Nephron progenitor cell (in vitro differentiated cells): ENCODE results near the gene GAGE10.
A peak's percentile ranks its signal among the peaks of the same experiment; 100 is the strongest.

Source experiments
- DNase-seq: peaks from one replicate; pipeline ENCODE4 v3.0.0; 2021
- H3K27ac Mint-ChIP-seq: 2 replicates; pipeline ENCODE4 v1.8.0; 2021; ENCODE audit warnings: mild to moderate bottlenecking, moderate library complexity, mixed read lengths
- H3K27me3 Mint-ChIP-seq: 2 replicates; pipeline ENCODE4 v1.8.0; 2021; ENCODE audit warnings: mild to moderate bottlenecking, low read depth, mixed read lengths; ENCODE audit not compliant: poor library complexity
- H3K36me3 Mint-ChIP-seq: 2 replicates; pipeline ENCODE4 v1.8.0; 2021; ENCODE audit warnings: low read depth, mixed read lengths
- H3K4me1 Mint-ChIP-seq: 2 replicates; pipeline ENCODE4 v1.8.0; 2021; ENCODE audit warnings: mixed read lengths
- H3K4me3 Mint-ChIP-seq: 2 replicates; pipeline ENCODE4 v1.8.0; 2021; ENCODE audit warnings: mild to moderate bottlenecking, moderate library complexity, mixed read lengths
- H3K9me3 Mint-ChIP-seq: 2 replicates; pipeline ENCODE4 v1.8.0; 2021; ENCODE audit warnings: mild to moderate bottlenecking, moderate library complexity, mixed read lengths
- CTCF ChIP-seq: fragments of 200-600 bp; sonication (generic); IDR thresholded peaks from 2 replicates; pipeline ENCODE4 v1.5.0; 2021; ENCODE audit warnings: antibody characterized with exemption

Gene GAGE10

GRCh38 chrX:49278081-49278480, 25.4 kb upstream of the GAGE10 start:
- DNase-seq: no peak
- Mint-ChIP-seq H3K9me3 (peaks cover 64% of the 10 kb centered on the region), H3K4me3 (no peak overlapping the region), H3K36me3 (peaks cover 24% of the 10 kb centered on the region), H3K4me1 (peaks cover 37% of the 10 kb centered on the region), H3K27ac (peak overlapping the region; percentile 71), H3K27me3 (peaks cover 3% of the 10 kb centered on the region)
- no peak for TF ChIP-seq CTCF

GRCh38 chrX:49282647-49283011, 20.8 kb upstream of the GAGE10 start:
- Mint-ChIP-seq H3K9me3 (peaks cover 48% of the 10 kb centered on the region), H3K27ac (peak overlapping the region; percentile 38), H3K4me3 (peak overlapping the region; percentile 6), H3K27me3 (no peaks in the 10 kb centered on the region), H3K4me1 (peaks cover 17% of the 10 kb centered on the region), H3K36me3 (peaks cover 11% of the 10 kb centered on the region)
- TF ChIP-seq CTCF: no peak
- DNase-seq: peak; percentile 12

- Mint-ChIP-seq H3K36me3 (peaks cover 11% of the 10 kb centered on the region), H3K27me3 (no peaks in the 10 kb centered on the region), H3K4me1 (peaks cover 11% of the 10 kb centered on the region), H3K27ac (no peak overlapping the region), H3K4me3 (no peak overlapping the region), H3K9me3 (peaks cover 45% of the 10 kb centered on the region)
- no peak for TF ChIP-seq CTCF
- DNase-seq: no peak
Observed at GRCh38 chrX:49284212-49284611, 19.2 kb upstream of the GAGE10 start.

GRCh38 chrX:49286136-49286535, 17.3 kb upstream of the GAGE10 start:
- Mint-ChIP-seq H3K4me3 (no peak overlapping the region), H3K27me3 (peaks cover 1% of the 10 kb centered on the region), H3K36me3 (peaks cover 7% of the 10 kb centered on the region), H3K9me3 (peaks cover 42% of the 10 kb centered on the region), H3K4me1 (peaks cover 11% of the 10 kb centered on the region), H3K27ac (no peak overlapping the region)
- TF ChIP-seq CTCF: no peak
- no peak for DNase-seq

- TF ChIP-seq CTCF: no peak
- H3K9me3 Mint-ChIP-seq: peaks cover 44% of the 10 kb centered on the region
- H3K4me1 Mint-ChIP-seq: peaks cover 12% of the 10 kb centered on the region
- DNase-seq: no peak
- no peak overlapping the region for H3K27ac Mint-ChIP-seq
- H3K4me3 Mint-ChIP-seq: no peak overlapping the region
- peaks cover 4% of the 10 kb centered on the region for H3K27me3 Mint-ChIP-seq
- peaks cover 6% of the 10 kb centered on the region for H3K36me3 Mint-ChIP-seq
Observed at GRCh38 chrX:49286581-49286980, 16.9 kb upstream of the GAGE10 start.

- Mint-ChIP-seq H3K27ac (no peak overlapping the region), H3K4me1 (peaks cover 12% of the 10 kb centered on the region), H3K27me3 (peaks cover 7% of the 10 kb centered on the region)
Observed at GRCh38 chrX:49287665-49288064, 15.8 kb upstream of the GAGE10 start.

More at GRCh38 chrX:49287665-49288064, 15.8 kb upstream of the GAGE10 start:
- Mint-ChIP-seq H3K36me3 (peaks cover 3% of the 10 kb centered on the region), H3K9me3 (peaks cover 45% of the 10 kb centered on the region), H3K4me3 (no peak overlapping the region)
- no peak for TF ChIP-seq CTCF
- DNase-seq: no peak
